HepG2 (cell line): ENCODE results near the gene PRKAG1. TPM values are rescaled to one million over a fixed set of nuclear protein-coding genes. Genes with fewer than 3 reads are reported as not detected.

Experiments used
- CTCF ChIP-seq: sonication (generic); formaldehyde crosslinking; IDR thresholded peaks from 2 replicates; pipeline ENCODE4 v1.5.0; 2020; ENCODE audit warnings: mild to moderate bottlenecking, missing genetic modification reagents, moderate library complexity
- ERF ChIP-seq: IDR thresholded peaks from 2 replicates; pipeline ENCODE4 v1.6.1; 2018; ENCODE audit warnings: missing biosample characterization, missing genetic modification reagents
- HNRNPLL ChIP-seq: fragments of 200-400 bp; formaldehyde crosslinking; IDR thresholded peaks from 2 replicates; pipeline ENCODE4 v1.6.1; 2017; ENCODE audit warnings: mild to moderate bottlenecking, low read depth, low read length; ENCODE audit not compliant: poor library complexity, severe bottlenecking
- ISX ChIP-seq: sonication (generic); formaldehyde crosslinking; conservative IDR thresholded peaks from 2 replicates; pipeline ENCODE4 v1.5.0; 2020; ENCODE audit warnings: missing genetic modification reagents
- PLRG1 ChIP-seq: fragments of 450-650 bp; conservative IDR thresholded peaks from 2 replicates; pipeline ENCODE4 v1.6.1; 2016
- SOX5 ChIP-seq: IDR thresholded peaks from 2 replicates; pipeline ENCODE4 v1.6.1; 2016; ENCODE audit warnings: borderline replicate concordance
- SP140L ChIP-seq: sonication (generic); formaldehyde crosslinking; IDR thresholded peaks from 2 replicates; pipeline ENCODE4 v1.4.0; 2020; ENCODE audit warnings: missing genetic modification reagents, borderline replicate concordance
- SRF ChIP-seq: IDR thresholded peaks from 2 replicates; pipeline ENCODE4 v1.6.1; 2011; ENCODE audit warnings: mild to moderate bottlenecking, low read depth, low read length, moderate library complexity
- STAG1 ChIP-seq: sonication (generic); formaldehyde crosslinking; IDR thresholded peaks from 2 replicates; pipeline ENCODE4 v1.4.0; 2020; ENCODE audit warnings: missing genetic modification reagents
- TCF12 ChIP-seq, 2 experiments: fragments of 450-650 bp in 1 of 2; sonication (generic) in 1 of 2; formaldehyde crosslinking in 1 of 2; IDR thresholded peaks; 2 replicates each; pipeline versions ENCODE4 v1.6.1 to v1.8.0; 2017 to 2022; ENCODE audit warnings: antibody characterized with exemption in 1 of 2, mild to moderate bottlenecking in 1 of 2, missing genetic modification reagents in 1 of 2, moderate library complexity in 1 of 2
- TP53 ChIP-seq: sonication (generic); formaldehyde crosslinking; conservative IDR thresholded peaks from 2 replicates; pipeline ENCODE4 v1.4.0; 2020; ENCODE audit warnings: missing genetic modification reagents
- XRCC5 ChIP-seq: fragments of 200-400 bp; formaldehyde crosslinking; optimal IDR thresholded peaks from 2 replicates; pipeline ENCODE3; 2017; ENCODE audit warnings: mild to moderate bottlenecking, low read length
- ZBTB46 ChIP-seq: sonication (generic); formaldehyde crosslinking; IDR thresholded peaks from 2 replicates; pipeline ENCODE4 v1.4.0; 2020; ENCODE audit warnings: mild to moderate bottlenecking, missing genetic modification reagents, borderline replicate concordance
- ZHX1 ChIP-seq: sonication (generic); formaldehyde crosslinking; IDR thresholded peaks from 2 replicates; pipeline ENCODE4 v1.8.1; 2022; ENCODE audit warnings: low read depth, mild to moderate bottlenecking, missing genetic modification reagents
- ZNF142 ChIP-seq: sonication (generic); formaldehyde crosslinking; IDR thresholded peaks from 2 replicates; pipeline ENCODE4 v1.4.0; 2020; ENCODE audit warnings: missing genetic modification reagents
- ZNF484 ChIP-seq: sonication (generic); formaldehyde crosslinking; IDR thresholded peaks from 2 replicates; pipeline ENCODE4 v1.5.1; 2020; ENCODE audit warnings: mild to moderate bottlenecking, low read depth, missing genetic modification reagents, borderline replicate concordance
- ZNF777 ChIP-seq: sonication (generic); formaldehyde crosslinking; IDR thresholded peaks from 2 replicates; pipeline ENCODE4 v1.4.0; 2020; ENCODE audit warnings: missing genetic modification reagents
- ZSCAN29 ChIP-seq: sonication (generic); formaldehyde crosslinking; conservative IDR thresholded peaks from 2 replicates; pipeline ENCODE4 v1.4.0; 2020; ENCODE audit warnings: mild to moderate bottlenecking, missing genetic modification reagents
- polyA plus RNA-seq, 8 experiments: library from polyadenylated mRNA; depleted of rRNA in 3 of 8; stranded (reverse) in 7 of 8; unstranded in 1 of 8; fragments of >200 nt; fragmentation: Illumina TruSeq in 4 of 8; extraction: Trizol in 4 of 8; gene quantifications; 2 replicates each; pipeline versions ENCODE4 v1.2.1 to v1.2.3, GENCODE V29; 2011 to 2016; ENCODE audit warnings: low read depth in 4 of 8, missing spikeins in 1 of 8, mixed read lengths in 1 of 8; ENCODE audit not compliant: insufficient read depth in 1 of 8
- total RNA-seq, 5 experiments: library from RNA; depleted of rRNA; stranded (reverse); fragments of >200 nt; fragmentation: Illumina TruSeq; extraction: Trizol; gene quantifications; 2 replicates each; pipeline ENCODE4 v1.2.3, GENCODE V29; 2016; ENCODE audit warnings: low read depth in 1 of 5

PRKAG1 gene
- total and polyA plus RNA-seq, 2 of the 13 experiments (the other 11 are each of a cell fraction or from before 2014, with no cell fraction given), result 26.1 to 32.8 TPM

GRCh38 chr12:48980389-48980952, 38.1 kb downstream of the PRKAG1 start (continued):
- no peak for TF ChIP-seq ZHX1
- TF ChIP-seq ZNF484 (CRISPR knock-in tag), result no peak
- no peak for TF ChIP-seq SOX5 (CRISPR knock-in tag)
- TF ChIP-seq SRF, result no peak
- TF ChIP-seq ZSCAN29 (CRISPR knock-in tag), result no peak
- peak; percentile 27 for TF ChIP-seq STAG1 (CRISPR knock-in tag)
- no peak for TF ChIP-seq ZNF142 (CRISPR knock-in tag)
- no peak for TF ChIP-seq ISX (CRISPR knock-in tag)
- no peak for TF ChIP-seq ZBTB46 (CRISPR knock-in tag)
- no peak for TF ChIP-seq SP140L (CRISPR knock-in tag)
- TF ChIP-seq HNRNPLL, result peak; percentile 80
- no peak for TF ChIP-seq TCF12 (IDR thresholded peaks at IDR 0.05)
- no peak for TF ChIP-seq TCF12 (CRISPR knock-in tag; IDR thresholded peaks at IDR 0.05)
- TF ChIP-seq ERF (CRISPR knock-in tag), result no peak
- TF ChIP-seq XRCC5, result peak; percentile 75
- no peak for TF ChIP-seq TP53
- TF ChIP-seq PLRG1, result no peak
- peak; percentile 63 for TF ChIP-seq CTCF (CRISPR knock-in tag)
- TF ChIP-seq ZNF777 (CRISPR knock-in tag), result peak; percentile 65
